GM18498 (cell line): ENCODE results near the gene ZNF213.

Experiments
- ATAC-seq: cut with Tn5 transposase; IDR thresholded peaks from one replicate; pipeline ENCODE4 v1.9.1; 2021; ENCODE audit warnings: mild to moderate bottlenecking, moderate library complexity; ENCODE audit not compliant: unreplicated experiment

ZNF213 gene

GRCh38 chr16:3099732-3100499, 34.9 kb upstream of the ZNF213 start:
- peak; percentile 64 for ATAC-seq

- no peak for ATAC-seq
Measured at GRCh38 chr16:3101018-3101840, 33.6 kb upstream of the ZNF213 start.

- ATAC-seq: no peak
Measured at GRCh38 chr16:3101841-3102470, 32.9 kb upstream of the ZNF213 start.

DNA sequence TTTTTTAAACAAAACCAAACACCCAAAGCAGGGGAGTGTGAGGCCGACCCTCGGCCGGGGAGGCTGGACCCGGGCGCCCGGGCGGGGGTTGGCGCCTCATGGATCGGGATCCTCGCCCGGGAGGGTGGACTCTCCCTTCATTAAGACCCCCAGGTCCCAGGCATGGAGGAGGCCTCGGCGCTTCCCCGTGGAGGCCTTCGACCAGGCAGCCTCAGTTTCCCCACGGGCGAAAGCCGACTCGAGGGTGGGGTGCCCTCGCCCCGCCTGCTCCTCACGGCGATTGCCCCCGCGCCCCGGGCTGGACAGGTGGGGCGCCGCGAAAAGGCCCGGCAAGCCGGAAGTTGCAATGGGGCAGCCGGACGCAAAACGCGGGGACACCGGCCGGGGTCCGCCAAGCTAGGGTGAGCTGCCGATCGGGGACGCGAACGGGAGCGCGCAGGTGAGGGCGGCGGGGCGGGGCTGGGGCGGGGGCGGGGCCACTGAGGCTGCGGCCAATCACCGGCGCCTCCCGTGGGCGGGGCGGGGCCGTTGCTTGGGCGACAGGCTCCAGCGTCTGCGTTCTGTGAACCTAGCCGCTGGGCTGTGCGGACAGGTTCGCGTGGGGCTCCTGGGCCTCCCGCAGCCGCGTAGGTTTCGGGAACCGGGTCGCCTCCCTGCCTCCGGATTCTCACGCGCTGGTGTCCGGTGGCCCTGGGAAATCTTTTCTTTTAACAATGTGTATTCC, 28.5 kb upstream of the ZNF213 start:
- ATAC-seq: peak; percentile 88

GRCh38 chr16:3112058-3112880, 22.6 kb upstream of the ZNF213 start, which contains the start of gene ZNF205:
TSS of gene ZNF205 (plus strand) at chr16:3112586. CDS start at chr16:3113431, 845 bp downstream.
- no peak for ATAC-seq

- ATAC-seq: no peak
Measured at GRCh38 chr16:3112881-3113574, 21.8 kb upstream of the ZNF213 start.

GRCh38 chr16:3113765-3114479, 20.9 kb upstream of the ZNF213 start:
- ATAC-seq: no peak

DNA sequence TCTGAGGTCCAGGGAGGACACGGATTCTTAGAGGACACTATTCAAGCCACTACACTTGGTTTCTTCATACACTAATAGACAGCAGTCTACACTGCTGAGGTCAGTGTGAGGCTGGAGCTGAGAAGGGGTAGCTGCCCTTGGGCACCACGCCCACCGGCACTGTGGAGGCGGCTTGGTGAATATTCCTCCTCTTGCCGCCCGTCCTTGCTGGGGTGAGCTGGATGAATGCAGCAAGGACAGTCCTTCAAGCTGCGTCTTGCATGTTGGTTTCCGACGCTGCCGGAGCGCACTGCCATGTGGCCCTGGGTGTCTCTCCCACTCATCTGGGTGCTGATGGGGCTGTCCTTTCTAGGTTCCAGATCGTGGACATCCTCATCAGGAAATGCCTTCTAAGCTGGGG, 19.8 kb upstream of the ZNF213 start:
- ATAC-seq: no peak

DNA sequence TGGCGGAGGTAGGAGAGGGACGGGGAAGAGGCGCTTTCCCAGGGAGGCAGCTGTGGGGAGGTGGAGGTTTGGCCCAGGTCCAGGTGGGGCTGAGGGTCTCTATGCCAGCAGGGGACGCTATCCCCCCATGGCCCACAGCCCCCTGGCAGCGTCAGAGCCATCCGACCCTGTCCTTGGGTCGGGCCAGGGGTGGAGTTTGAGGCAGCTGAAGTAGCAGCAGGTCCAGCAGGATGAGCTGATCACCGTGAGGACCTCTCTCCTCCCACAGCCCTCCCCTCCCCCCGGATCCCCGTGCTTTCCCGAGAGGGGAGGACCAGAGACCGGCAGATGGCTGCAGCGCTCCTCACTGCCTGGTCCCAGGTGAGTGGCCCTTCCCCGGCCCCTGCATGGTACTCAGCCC, 19.3 kb upstream of the ZNF213 start:
- no peak for ATAC-seq

DNA sequence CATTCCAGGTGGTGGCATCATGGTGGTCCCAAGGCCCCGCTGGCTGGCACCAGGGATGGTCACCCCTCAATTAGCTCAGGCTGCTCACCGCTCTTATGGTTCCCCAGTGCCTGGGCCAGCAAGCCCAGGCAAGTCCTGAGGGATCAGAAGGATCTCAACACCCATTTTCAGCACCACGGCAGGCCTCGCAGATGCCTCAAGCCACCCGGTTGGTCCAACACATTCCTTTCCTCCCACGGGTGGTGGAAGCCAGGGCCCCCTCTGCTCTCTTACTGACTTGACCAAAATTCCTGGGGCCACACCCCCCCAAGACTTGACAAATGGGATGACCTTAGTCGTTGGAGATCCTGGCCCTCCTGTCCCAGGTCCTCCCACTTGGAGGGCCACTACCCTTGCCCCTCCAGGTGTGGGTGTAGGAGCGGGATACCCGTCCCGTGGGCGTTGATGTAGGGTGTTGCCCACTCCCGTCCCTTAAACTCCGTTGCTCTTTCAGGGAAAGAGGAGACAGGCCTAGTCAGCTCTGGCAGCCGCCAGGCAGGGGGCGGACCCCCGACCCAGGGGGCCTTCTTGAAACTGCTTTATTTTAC, 16.5 kb upstream of the ZNF213 start:
- no peak for ATAC-seq

- ATAC-seq: no peak
Measured at GRCh38 chr16:3118846-3119245, 16.0 kb upstream of the ZNF213 start.

DNA sequence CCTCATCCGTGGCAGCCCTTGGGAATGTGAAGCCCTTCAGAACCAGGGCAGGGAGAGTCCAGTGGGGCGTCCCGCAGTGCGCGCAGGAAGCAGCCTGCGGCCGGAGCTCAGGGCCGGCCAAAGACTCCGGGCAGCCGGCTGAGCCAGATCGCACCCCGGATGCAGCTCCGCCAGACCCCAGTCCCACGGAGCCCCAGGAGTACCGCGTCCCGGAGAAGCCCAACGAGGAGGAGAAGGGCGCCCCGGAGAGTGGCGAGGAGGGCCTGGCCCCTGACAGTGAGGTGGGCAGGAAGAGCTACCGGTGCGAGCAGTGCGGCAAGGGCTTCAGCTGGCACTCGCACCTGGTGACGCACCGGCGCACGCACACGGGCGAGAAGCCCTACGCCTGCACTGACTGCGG, 15.5 kb upstream of the ZNF213 start:
- ATAC-seq: no peak

- ATAC-seq: no peak
Measured at GRCh38 chr16:3119701-3120408, 15.0 kb upstream of the ZNF213 start.

DNA sequence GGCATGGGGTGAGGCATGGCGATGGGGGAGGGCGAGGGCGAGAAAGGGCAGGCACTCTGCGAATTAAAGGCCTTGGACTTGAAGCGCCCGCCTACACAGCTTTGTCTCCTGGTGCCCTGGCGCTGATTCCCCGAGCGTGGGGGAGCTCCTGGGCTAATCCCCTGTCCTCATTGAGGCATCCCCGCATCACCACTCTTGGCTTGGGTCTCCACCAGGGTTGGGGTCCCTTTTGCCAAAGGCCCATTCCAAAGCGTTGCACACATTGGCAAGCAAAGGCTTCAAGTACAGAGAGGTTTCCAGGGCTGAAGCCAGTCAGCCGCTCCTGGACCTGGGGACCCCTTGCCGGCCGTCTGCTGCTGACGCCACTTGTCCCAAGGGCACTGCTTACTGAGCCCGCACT, 14.4 kb upstream of the ZNF213 start:
- ATAC-seq: no peak

DNA sequence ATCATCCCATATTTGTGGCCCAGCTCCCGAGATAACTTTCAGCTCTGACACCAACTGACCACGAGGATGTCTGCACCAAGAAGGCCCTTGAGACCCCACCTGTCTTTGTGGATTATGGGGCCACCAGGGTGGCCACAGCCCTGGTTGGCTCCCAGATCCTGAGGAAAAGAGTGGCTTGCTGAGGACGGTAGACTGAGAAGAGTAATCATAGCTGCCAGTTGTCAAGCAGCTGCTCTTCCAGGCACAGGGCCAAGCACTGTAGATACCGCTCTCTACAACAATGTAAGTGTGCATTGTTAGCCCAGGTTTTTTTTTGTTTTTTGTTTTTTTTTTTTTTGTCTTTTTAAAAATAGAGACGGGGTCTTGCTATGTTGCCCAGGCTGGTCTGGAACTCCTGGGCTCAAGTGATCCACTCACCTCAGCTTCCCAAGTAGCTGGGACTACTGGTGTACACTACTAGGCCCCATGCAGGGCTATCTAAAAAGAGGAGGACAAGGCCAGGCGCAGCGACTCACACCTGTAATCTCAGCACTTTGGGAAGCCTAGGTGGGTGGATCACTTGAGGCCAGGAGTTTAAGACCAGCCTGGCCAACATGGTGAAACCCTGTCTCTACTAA, 12.9 kb upstream of the ZNF213 start:
- no peak for ATAC-seq

DNA sequence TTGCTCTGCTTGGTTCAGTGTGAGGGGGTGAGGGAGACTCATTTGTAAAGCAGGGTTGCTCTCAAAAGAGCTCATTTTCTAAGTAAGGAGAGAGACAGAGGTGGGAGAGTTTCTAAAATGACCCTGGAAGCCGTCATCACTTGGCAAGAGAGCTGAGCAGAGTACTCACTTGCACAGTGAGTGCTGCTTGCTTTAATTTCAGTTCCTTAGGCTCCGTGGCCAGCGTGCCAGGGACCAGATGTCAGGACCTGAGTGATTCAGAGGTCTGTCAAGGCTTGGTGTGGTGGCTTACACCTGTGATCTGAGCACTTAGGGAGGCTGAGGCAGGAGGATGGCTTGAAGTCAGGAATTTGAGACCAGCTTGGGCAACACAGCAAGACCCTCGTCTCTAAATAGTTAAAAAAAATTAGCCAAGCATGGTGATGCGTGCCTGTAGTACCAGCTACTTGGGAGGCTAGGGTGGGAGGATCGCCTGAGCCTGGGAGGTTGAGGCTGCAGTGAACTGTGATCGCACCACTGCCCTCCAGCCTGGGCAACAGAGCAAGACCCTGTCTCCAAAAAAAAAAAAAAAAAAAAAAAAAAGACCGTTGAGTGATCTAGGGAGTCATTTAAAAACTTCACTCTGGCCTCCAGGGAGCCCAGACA, 11.8 kb upstream of the ZNF213 start:
- no peak for ATAC-seq
